ENCODE data around the gene ASTN2. TPM values are rescaled to one million over a fixed set of nuclear protein-coding genes. Genes with fewer than 3 reads are reported as not detected.

The ASTN2 gene
- total RNA-seq, 1 donor from 2014 or later: 13.6 TPM

DNA sequence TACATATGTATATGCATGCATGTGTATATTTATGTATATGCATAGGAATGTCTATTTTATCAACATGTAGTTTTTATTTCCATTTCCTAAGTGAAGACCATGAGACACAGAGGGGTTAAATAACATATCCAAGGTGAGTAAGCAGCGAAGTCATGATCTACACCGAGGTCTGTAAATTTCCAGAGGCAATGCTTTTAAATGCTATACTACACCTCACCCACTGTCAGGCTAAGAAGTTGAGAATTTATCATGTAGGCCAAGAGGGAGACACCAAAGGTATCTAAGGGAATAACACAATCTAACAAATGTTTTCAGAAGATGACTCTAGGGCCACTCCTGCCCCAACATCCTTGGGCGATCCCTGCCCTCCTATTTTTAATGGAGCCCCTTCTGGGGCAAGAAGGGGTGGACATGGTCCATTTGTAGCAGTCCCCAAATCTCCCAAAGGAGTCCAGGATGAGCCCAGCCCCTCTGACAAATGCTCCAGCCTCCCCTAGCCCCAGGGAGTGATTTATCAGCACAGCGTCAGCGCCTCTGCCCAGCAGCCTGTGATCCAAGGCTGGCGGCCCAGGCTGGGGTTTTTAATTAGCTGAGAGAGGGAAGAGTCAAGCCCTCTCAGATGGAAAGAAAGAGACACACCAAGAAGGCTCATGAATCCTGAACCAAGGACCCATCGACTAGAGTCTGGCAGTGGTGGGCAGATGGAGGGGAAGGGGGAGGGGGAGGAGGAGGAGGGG, 339.9 kb downstream of the ASTN2 start:
- H3K4me1 Mint-ChIP-seq (ENCODE audit: low read depth, unreplicated experiment): peaks cover 7% of the 10 kb centered on the region
- H3K4me1 ChIP-seq (ENCODE audit: insufficient read depth, low read length): no peaks in the 10 kb centered on the region

DNA sequence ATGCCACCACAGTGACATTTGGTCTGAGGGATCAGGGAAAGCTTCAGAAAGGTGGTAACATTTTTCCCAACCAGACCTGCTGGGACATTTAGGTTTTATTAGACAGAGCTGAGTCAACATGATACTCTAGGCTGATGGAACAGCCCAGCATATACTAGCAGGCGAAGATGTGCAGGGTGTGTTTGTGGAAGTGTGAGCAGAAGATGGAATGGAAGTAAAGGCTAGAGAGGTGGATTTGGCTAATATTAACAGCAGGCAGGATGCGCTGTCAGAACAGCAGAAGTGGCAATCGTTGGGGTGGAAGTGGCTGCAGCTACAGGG, 340.6 kb downstream of the ASTN2 start:
- Histone ChIP-seq H3K4me3 (ENCODE audit: insufficient read depth, low read depth, low read length) (no peak overlapping the region), H3K9me3 (ENCODE audit: insufficient read depth, low read depth, low read length) (no peaks in the 10 kb centered on the region), H3K79me2 (ENCODE audit: insufficient read depth, low read length) (no peaks in the 10 kb centered on the region), H3K27ac (ENCODE audit: low read depth, low read length) (no peak overlapping the region), H3K27me3 (ENCODE audit: insufficient read depth, low read length) (no peaks in the 10 kb centered on the region), H3K9ac (ENCODE audit: low read length) (no peak overlapping the region), H4K20me1 (ENCODE audit: insufficient read depth, low read length) (no peaks in the 10 kb centered on the region), H3K36me3 (ENCODE audit: insufficient read depth, low read length) (no peaks in the 10 kb centered on the region), H3K4me2 (ENCODE audit: low read length) (no peak overlapping the region), H2AFZ (ENCODE audit: low read depth, low read length) (no peak overlapping the region), H3K4me1 (ENCODE audit: insufficient read depth, low read length) (no peaks in the 10 kb centered on the region)
- no peak overlapping the region for H3K4me3 Mint-ChIP-seq (ENCODE audit: unreplicated experiment)
- no peaks in the 10 kb centered on the region for H3K36me3 Mint-ChIP-seq (ENCODE audit: low read depth, unreplicated experiment)
- no peaks in the 10 kb centered on the region for H3K27me3 Mint-ChIP-seq (ENCODE audit: low read depth, unreplicated experiment)
- FAIRE-seq (no peak), DNase-seq (ENCODE audit: low read depth) (no peak)
- H3K9me3 Mint-ChIP-seq (ENCODE audit: unreplicated experiment): peaks cover 2% of the 10 kb centered on the region
- no peak for TF ChIP-seq EZH2 (IDR thresholded peaks at IDR 0.05; ENCODE audit: insufficient read depth, low read length)
- TF ChIP-seq, protein P1, sequence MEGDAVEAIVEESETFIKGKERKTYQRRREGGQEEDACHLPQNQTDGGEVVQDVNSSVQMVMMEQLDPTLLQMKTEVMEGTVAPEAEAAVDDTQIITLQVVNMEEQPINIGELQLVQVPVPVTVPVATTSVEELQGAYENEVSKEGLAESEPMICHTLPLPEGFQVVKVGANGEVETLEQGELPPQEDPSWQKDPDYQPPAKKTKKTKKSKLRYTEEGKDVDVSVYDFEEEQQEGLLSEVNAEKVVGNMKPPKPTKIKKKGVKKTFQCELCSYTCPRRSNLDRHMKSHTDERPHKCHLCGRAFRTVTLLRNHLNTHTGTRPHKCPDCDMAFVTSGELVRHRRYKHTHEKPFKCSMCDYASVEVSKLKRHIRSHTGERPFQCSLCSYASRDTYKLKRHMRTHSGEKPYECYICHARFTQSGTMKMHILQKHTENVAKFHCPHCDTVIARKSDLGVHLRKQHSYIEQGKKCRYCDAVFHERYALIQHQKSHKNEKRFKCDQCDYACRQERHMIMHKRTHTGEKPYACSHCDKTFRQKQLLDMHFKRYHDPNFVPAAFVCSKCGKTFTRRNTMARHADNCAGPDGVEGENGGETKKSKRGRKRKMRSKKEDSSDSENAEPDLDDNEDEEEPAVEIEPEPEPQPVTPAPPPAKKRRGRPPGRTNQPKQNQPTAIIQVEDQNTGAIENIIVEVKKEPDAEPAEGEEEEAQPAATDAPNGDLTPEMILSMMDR (IDR thresholded peaks at IDR 0.05; ENCODE audit: insufficient read depth, low read depth, low read length): no peak
- no peak overlapping the region for H3K27ac Mint-ChIP-seq (ENCODE audit: unreplicated experiment)
- H3K4me1 Mint-ChIP-seq (ENCODE audit: low read depth, unreplicated experiment): peaks cover 7% of the 10 kb centered on the region

More for the DNA sequence above, 339.9 kb downstream of the ASTN2 start:
- no peak overlapping the region for H2AFZ ChIP-seq (ENCODE audit: low read depth, low read length)
- Mint-ChIP-seq H3K36me3 (ENCODE audit: low read depth, unreplicated experiment) (no peaks in the 10 kb centered on the region), H3K27ac (ENCODE audit: unreplicated experiment) (no peak overlapping the region), H3K27me3 (ENCODE audit: low read depth, unreplicated experiment) (no peaks in the 10 kb centered on the region), H3K4me3 (ENCODE audit: unreplicated experiment) (no peak overlapping the region), H3K9me3 (ENCODE audit: unreplicated experiment) (peaks cover 2% of the 10 kb centered on the region)
- no peaks in the 10 kb centered on the region for H3K27me3 ChIP-seq (ENCODE audit: insufficient read depth, low read length)
- DNase-seq (ENCODE audit: low read depth) (no peak), FAIRE-seq (no peak)
- no peaks in the 10 kb centered on the region for H3K79me2 ChIP-seq (ENCODE audit: insufficient read depth, low read length)
- no peak overlapping the region for H3K9ac ChIP-seq (ENCODE audit: low read length)
- H3K4me3 ChIP-seq (ENCODE audit: insufficient read depth, low read depth, low read length): no peak overlapping the region
- TF ChIP-seq, protein P1 (IDR thresholded peaks at IDR 0.05; ENCODE audit: insufficient read depth, low read depth, low read length): no peak
- no peak for TF ChIP-seq EZH2 (IDR thresholded peaks at IDR 0.05; ENCODE audit: insufficient read depth, low read length)
- H4K20me1 ChIP-seq (ENCODE audit: insufficient read depth, low read length): no peaks in the 10 kb centered on the region
- no peaks in the 10 kb centered on the region for H3K9me3 ChIP-seq (ENCODE audit: insufficient read depth, low read depth, low read length)
- H3K27ac ChIP-seq (ENCODE audit: low read depth, low read length): no peak overlapping the region
- no peaks in the 10 kb centered on the region for H3K36me3 ChIP-seq (ENCODE audit: insufficient read depth, low read length)
- H3K4me2 ChIP-seq (ENCODE audit: low read length): no peak overlapping the region
